MM.1S (cell line): ENCODE data around the gene SMAD7.

Source experiments
- DNase-seq: peaks from one replicate; pipeline ENCODE4 v3.0.0-alpha.2; 2015
- H2AFZ ChIP-seq: fragments of 300-600 bp; sonication (generic); 2 replicates; pipeline ENCODE4 v1.6.0; 2016; ENCODE audit warnings: antibody characterized with exemption, low read length
- H3F3A ChIP-seq: fragments of 300-600 bp; sonication (generic); 2 replicates; pipeline ENCODE4 v1.6.1; 2016; ENCODE audit warnings: mild to moderate bottlenecking, antibody characterized with exemption, low read length, moderate library complexity, mixed read lengths; ENCODE audit not compliant: insufficient read depth
- H3K27ac ChIP-seq: fragments of 300-600 bp; sonication (generic); 2 replicates; pipeline ENCODE4 v1.5.1; 2016; ENCODE audit warnings: mild to moderate bottlenecking, low read length
- H3K27me3 ChIP-seq: fragments of 300-600 bp; sonication (generic); replicated peaks from 2 replicates; pipeline ENCODE4 v1.6.0; 2016; ENCODE audit warnings: low read length; ENCODE audit not compliant: insufficient read depth
- H3K36me3 ChIP-seq: fragments of 300-600 bp; sonication (generic); replicated peaks from 2 replicates; pipeline ENCODE4 v1.6.1; 2016; ENCODE audit warnings: mild to moderate bottlenecking, low read length, mixed read lengths; ENCODE audit not compliant: insufficient read depth
- H3K4me1 ChIP-seq: fragments of 300-600 bp; sonication (generic); 2 replicates; pipeline ENCODE4 v1.6.1; 2016; ENCODE audit warnings: low read length, mixed read lengths
- H3K4me2 ChIP-seq: fragments of 300-600 bp; sonication (generic); 2 replicates; pipeline ENCODE4 v1.6.0; 2016; ENCODE audit warnings: low read depth, low read length
- H3K4me3 ChIP-seq: fragments of 300-600 bp; sonication (generic); 2 replicates; pipeline ENCODE4 v1.5.1; 2016; ENCODE audit warnings: low read length, mixed read lengths
- H3K79me2 ChIP-seq: fragments of 300-600 bp; sonication (generic); 2 replicates; pipeline ENCODE4 v1.6.1; 2016; ENCODE audit warnings: mixed run types, low read length, mixed read lengths
- H3K9ac ChIP-seq: fragments of 300-600 bp; sonication (generic); 2 replicates; pipeline ENCODE4 v1.6.1; 2016; ENCODE audit warnings: low read length, mixed read lengths
- H3K9me2 ChIP-seq: fragments of 300-600 bp; sonication (generic); replicated peaks from 2 replicates; pipeline ENCODE4 v1.6.1; 2016; ENCODE audit warnings: mild to moderate bottlenecking, low read length, mixed read lengths; ENCODE audit not compliant: insufficient read depth
- H3K9me3 ChIP-seq: fragments of 300-600 bp; sonication (generic); replicated peaks from 2 replicates; pipeline ENCODE4 v1.6.1; 2016; ENCODE audit warnings: mild to moderate bottlenecking, low read length, mixed read lengths; ENCODE audit not compliant: insufficient read depth
- H4K20me1 ChIP-seq: fragments of 300-600 bp; sonication (generic); 2 replicates; pipeline ENCODE4 v1.6.1; 2016; ENCODE audit warnings: mild to moderate bottlenecking, low read length, moderate library complexity, mixed read lengths; ENCODE audit not compliant: insufficient read depth
- CTCF ChIP-seq: fragments of 300-600 bp; sonication (generic); IDR thresholded peaks from 2 replicates; pipeline ENCODE4 v1.5.1; 2016; ENCODE audit warnings: antibody characterized with exemption, low read length, mixed read lengths
- EZH2 ChIP-seq: fragments of 300-600 bp; sonication (generic); optimal IDR thresholded peaks from 2 replicates; pipeline ENCODE3; 2017; ENCODE audit warnings: low read depth, mild to moderate bottlenecking, antibody characterized with exemption, low read length, mixed read lengths
- EZH2phosphoT487 ChIP-seq: fragments of 300-600 bp; sonication (generic); IDR thresholded peaks from 2 replicates; pipeline ENCODE4 v1.6.1; 2018; ENCODE audit warnings: antibody characterized with exemption, low read length

The SMAD7 gene

GRCh38 chr18:48994926-48995835 is 44.4 kb upstream of the SMAD7 start:
- TF ChIP-seq EZH2phosphoT487 (no peak), EZH2 (no peak)
- Histone ChIP-seq H3K9me3 (no peaks in the 10 kb centered on the region), H3K27ac (no peak overlapping the region), H3K36me3 (no peaks in the 10 kb centered on the region), H3F3A (no peaks in the 10 kb centered on the region), H3K4me2 (no peak overlapping the region), H3K9me2 (no peaks in the 10 kb centered on the region), H3K79me2 (no peaks in the 10 kb centered on the region), H3K27me3 (no peaks in the 10 kb centered on the region), H2AFZ (no peak overlapping the region), H3K4me1 (0 out of 2 replicates have a peak, but pooled peaks cover 3% of the 10 kb centered on the region), H3K9ac (no peak overlapping the region), H3K4me3 (no peak overlapping the region), H4K20me1 (no peaks in the 10 kb centered on the region)
- no peak for DNase-seq

- Histone ChIP-seq H3K9me3 (no peaks in the 10 kb centered on the region), H3K4me1 (0 out of 2 replicates have a peak, but pooled peaks cover 3% of the 10 kb centered on the region), H4K20me1 (no peaks in the 10 kb centered on the region), H3K79me2 (no peaks in the 10 kb centered on the region), H3K9ac (no peak overlapping the region), H3K4me2 (no peak overlapping the region), H3K36me3 (no peaks in the 10 kb centered on the region), H3K27ac (no peak overlapping the region), H3K27me3 (no peaks in the 10 kb centered on the region), H3K4me3 (no peak overlapping the region), H2AFZ (no peak overlapping the region), H3K9me2 (no peaks in the 10 kb centered on the region), H3F3A (no peaks in the 10 kb centered on the region)
- TF ChIP-seq EZH2 (no peak), CTCF (no peak), EZH2phosphoT487 (no peak)
- no peak for DNase-seq
These were observed 43.4 kb upstream of the SMAD7 start for GRCh38 chr18:48994044-48994651.

GRCh38 chr18:48993586-48993985 is 42.8 kb upstream of the SMAD7 start:
- H3K4me2 ChIP-seq: no peak overlapping the region
- no peak overlapping the region for H2AFZ ChIP-seq
- no peaks in the 10 kb centered on the region for H3K9me3 ChIP-seq
- TF ChIP-seq EZH2phosphoT487 (no peak), CTCF (no peak), EZH2 (no peak)
- no peaks in the 10 kb centered on the region for H3K27me3 ChIP-seq
- no peaks in the 10 kb centered on the region for H3F3A ChIP-seq
- H3K4me1 ChIP-seq: 0 out of 2 replicates have a peak, but pooled peaks cover 3% of the 10 kb centered on the region
- H3K79me2 ChIP-seq: no peaks in the 10 kb centered on the region
- no peaks in the 10 kb centered on the region for H3K9me2 ChIP-seq
- H3K9ac ChIP-seq: no peak overlapping the region
- H4K20me1 ChIP-seq: no peaks in the 10 kb centered on the region
- H3K4me3 ChIP-seq: no peak overlapping the region
- H3K36me3 ChIP-seq: no peaks in the 10 kb centered on the region
- no peak for DNase-seq
- H3K27ac ChIP-seq: no peak overlapping the region
